ENCODE data around the gene ACP2. TPM values are rescaled to one million over a fixed set of nuclear protein-coding genes. Genes with fewer than 3 reads are reported as not detected.

ACP2 gene
- total RNA-seq, 1 experiment from 2014 or later = 18.7 TPM

DNA sequence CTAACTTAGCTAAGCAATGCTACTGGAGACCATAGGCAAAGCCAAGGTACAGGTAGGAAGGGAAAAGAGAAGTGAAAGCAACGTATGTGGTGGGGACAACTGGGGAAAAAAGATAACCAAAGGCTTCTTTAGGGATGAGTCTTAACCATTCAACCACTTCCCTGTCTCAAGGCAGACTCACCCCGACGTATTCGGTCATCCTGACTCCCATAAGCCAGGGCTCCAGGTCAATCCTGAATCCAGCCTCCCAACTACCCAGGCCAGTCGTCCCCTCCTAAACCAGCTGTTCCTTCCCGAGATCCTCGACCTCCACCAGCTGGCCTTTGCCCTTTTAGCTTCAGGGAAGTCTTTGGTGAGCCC lies 330 bp downstream of the ACP2 start:
- Mint-ChIP-seq H3K9me3 (no peaks in the 10 kb centered on the region), H3K27ac (peak overlapping the region; percentile 100), H3K27me3 (ENCODE audit: low read depth) (no peaks in the 10 kb centered on the region), H3K36me3 (peaks cover 7% of the 10 kb centered on the region), H3K4me3 (peak overlapping the region; percentile 98), H3K4me1 (peaks cover 9% of the 10 kb centered on the region)
- TF ChIP-seq ZNF396 (CRISPR knock-in tag; IDR thresholded peaks at IDR 0.05; ENCODE audit: borderline replicate concordance) = no peak
- no peak for TF ChIP-seq NR3C1 (CRISPR knock-in tag; conservative IDR thresholded peaks at IDR 0.05; ENCODE audit: low read depth)
- TF ChIP-seq FOXP1 (CRISPR knock-in tag; IDR thresholded peaks at IDR 0.05; ENCODE audit: borderline replicate concordance) = no peak
- TF ChIP-seq TP53 (CRISPR knock-in tag; IDR thresholded peaks at IDR 0.05) = no peak
- TF ChIP-seq, protein P1, sequence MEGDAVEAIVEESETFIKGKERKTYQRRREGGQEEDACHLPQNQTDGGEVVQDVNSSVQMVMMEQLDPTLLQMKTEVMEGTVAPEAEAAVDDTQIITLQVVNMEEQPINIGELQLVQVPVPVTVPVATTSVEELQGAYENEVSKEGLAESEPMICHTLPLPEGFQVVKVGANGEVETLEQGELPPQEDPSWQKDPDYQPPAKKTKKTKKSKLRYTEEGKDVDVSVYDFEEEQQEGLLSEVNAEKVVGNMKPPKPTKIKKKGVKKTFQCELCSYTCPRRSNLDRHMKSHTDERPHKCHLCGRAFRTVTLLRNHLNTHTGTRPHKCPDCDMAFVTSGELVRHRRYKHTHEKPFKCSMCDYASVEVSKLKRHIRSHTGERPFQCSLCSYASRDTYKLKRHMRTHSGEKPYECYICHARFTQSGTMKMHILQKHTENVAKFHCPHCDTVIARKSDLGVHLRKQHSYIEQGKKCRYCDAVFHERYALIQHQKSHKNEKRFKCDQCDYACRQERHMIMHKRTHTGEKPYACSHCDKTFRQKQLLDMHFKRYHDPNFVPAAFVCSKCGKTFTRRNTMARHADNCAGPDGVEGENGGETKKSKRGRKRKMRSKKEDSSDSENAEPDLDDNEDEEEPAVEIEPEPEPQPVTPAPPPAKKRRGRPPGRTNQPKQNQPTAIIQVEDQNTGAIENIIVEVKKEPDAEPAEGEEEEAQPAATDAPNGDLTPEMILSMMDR (IDR thresholded peaks at IDR 0.05) = no peak
- ChIA-PET POLR2A (interaction anchor here (1.0 to 2.4 kb wide), 9 partner anchors 9 to 71 kb away, joined by 3 to 44 read pairs (median 4); partner anchors contain the start of genes DDB2, MADD and NR1H3), CTCF (interaction anchor here (0.7 to 4.9 kb wide), 17 partner anchors 11 to 209 kb away, joined by 3 to 120 read pairs (median 6); partner anchors contain the start of genes DDB2 and NR1H3)
- DNase-seq (ENCODE audit: low spot score) = no peak
- ATAC-seq = peak; percentile 43

DNA sequence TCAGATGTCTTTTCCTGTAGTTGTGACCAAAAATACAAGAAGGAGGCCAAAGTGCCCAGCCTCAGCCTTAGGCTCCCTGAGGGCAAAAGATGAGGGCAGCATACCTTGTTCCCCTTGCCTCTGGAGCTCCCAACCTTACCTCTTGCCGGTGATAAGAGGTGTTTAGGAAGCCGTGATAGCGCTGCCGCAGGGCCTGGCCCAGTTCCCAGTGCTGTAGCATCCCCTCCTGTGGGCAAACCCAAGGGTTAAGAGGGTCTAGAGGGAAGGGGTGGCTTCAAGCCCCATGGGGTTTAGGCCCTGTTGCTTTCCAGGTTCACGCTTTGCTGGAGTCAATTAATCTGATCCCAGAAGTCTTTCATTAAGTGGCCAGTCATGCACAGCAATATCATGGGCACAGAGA lies 1.1 kb downstream of the ACP2 start:
- Mint-ChIP-seq H3K4me1 (peaks cover 9% of the 10 kb centered on the region), H3K4me3 (peak overlapping the region; percentile 98), H3K9me3 (no peaks in the 10 kb centered on the region), H3K36me3 (peaks cover 10% of the 10 kb centered on the region), H3K27ac (no peak overlapping the region), H3K27me3 (ENCODE audit: low read depth) (no peaks in the 10 kb centered on the region)
- POLR2A ChIA-PET = interaction anchor here (1.9 to 2.4 kb wide), 3 partner anchors 11 to 33 kb away, joined by 12 to 44 read pairs (median 27); partner anchors contain the start of genes DDB2 and NR1H3
- CTCF ChIA-PET = interaction anchor here (1.7 to 4.9 kb wide), 6 partner anchors 12 to 165 kb away, joined by 6 to 120 read pairs (median 19); partner anchors contain the start of gene NR1H3
- no peak for ATAC-seq
- no peak for TF ChIP-seq NR2C2 (CRISPR knock-in tag; IDR thresholded peaks at IDR 0.05)
- TF ChIP-seq, protein P2, sequence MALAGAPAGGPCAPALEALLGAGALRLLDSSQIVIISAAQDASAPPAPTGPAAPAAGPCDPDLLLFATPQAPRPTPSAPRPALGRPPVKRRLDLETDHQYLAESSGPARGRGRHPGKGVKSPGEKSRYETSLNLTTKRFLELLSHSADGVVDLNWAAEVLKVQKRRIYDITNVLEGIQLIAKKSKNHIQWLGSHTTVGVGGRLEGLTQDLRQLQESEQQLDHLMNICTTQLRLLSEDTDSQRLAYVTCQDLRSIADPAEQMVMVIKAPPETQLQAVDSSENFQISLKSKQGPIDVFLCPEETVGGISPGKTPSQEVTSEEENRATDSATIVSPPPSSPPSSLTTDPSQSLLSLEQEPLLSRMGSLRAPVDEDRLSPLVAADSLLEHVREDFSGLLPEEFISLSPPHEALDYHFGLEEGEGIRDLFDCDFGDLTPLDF (CRISPR knock-in tag; IDR thresholded peaks at IDR 0.05) = no peak
- no peak for TF ChIP-seq NFYB (CRISPR knock-in tag; conservative IDR thresholded peaks at IDR 0.05; ENCODE audit: low read depth)
- TF ChIP-seq FOXK1 (CRISPR knock-in tag; IDR thresholded peaks at IDR 0.05) = no peak
- no peak for TF ChIP-seq ATF1 (CRISPR knock-in tag; IDR thresholded peaks at IDR 0.05)
- no peak for TF ChIP-seq FOXP1 (CRISPR knock-in tag; IDR thresholded peaks at IDR 0.05; ENCODE audit: borderline replicate concordance)
- TF ChIP-seq PRRX2 (CRISPR knock-in tag; IDR thresholded peaks at IDR 0.05) = no peak
- TF ChIP-seq, protein P3, sequence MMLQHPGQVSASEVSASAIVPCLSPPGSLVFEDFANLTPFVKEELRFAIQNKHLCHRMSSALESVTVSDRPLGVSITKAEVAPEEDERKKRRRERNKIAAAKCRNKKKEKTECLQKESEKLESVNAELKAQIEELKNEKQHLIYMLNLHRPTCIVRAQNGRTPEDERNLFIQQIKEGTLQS (CRISPR knock-in tag; conservative IDR thresholded peaks at IDR 0.05) = no peak
- no peak for TF ChIP-seq ZNF423 (CRISPR knock-in tag; IDR thresholded peaks at IDR 0.05)
- TF ChIP-seq, protein P4, sequence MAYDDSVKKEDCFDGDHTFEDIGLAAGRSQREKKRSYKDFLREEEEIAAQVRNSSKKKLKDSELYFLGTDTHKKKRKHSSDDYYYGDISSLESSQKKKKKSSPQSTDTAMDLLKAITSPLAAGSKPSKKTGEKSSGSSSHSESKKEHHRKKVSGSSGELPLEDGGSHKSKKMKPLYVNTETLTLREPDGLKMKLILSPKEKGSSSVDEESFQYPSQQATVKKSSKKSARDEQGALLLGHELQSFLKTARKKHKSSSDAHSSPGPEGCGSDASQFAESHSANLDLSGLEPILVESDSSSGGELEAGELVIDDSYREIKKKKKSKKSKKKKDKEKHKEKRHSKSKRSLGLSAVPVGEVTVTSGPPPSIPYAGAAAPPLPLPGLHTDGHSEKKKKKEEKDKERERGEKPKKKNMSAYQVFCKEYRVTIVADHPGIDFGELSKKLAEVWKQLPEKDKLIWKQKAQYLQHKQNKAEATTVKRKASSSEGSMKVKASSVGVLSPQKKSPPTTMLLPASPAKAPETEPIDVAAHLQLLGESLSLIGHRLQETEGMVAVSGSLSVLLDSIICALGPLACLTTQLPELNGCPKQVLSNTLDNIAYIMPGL (CRISPR knock-in tag; IDR thresholded peaks at IDR 0.05) = no peak
- no peak for TF ChIP-seq SMAD3 (CRISPR knock-in tag; IDR thresholded peaks at IDR 0.05; ENCODE audit: borderline replicate concordance)
- no peak for TF ChIP-seq ZNF263 (CRISPR knock-in tag; IDR thresholded peaks at IDR 0.05; ENCODE audit: low read depth)
- TF ChIP-seq, protein P5, sequence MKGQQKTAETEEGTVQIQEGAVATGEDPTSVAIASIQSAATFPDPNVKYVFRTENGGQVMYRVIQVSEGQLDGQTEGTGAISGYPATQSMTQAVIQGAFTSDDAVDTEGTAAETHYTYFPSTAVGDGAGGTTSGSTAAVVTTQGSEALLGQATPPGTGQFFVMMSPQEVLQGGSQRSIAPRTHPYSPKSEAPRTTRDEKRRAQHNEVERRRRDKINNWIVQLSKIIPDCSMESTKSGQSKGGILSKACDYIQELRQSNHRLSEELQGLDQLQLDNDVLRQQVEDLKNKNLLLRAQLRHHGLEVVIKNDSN (CRISPR knock-in tag; IDR thresholded peaks at IDR 0.05) = no peak
- TF ChIP-seq, protein P6, sequence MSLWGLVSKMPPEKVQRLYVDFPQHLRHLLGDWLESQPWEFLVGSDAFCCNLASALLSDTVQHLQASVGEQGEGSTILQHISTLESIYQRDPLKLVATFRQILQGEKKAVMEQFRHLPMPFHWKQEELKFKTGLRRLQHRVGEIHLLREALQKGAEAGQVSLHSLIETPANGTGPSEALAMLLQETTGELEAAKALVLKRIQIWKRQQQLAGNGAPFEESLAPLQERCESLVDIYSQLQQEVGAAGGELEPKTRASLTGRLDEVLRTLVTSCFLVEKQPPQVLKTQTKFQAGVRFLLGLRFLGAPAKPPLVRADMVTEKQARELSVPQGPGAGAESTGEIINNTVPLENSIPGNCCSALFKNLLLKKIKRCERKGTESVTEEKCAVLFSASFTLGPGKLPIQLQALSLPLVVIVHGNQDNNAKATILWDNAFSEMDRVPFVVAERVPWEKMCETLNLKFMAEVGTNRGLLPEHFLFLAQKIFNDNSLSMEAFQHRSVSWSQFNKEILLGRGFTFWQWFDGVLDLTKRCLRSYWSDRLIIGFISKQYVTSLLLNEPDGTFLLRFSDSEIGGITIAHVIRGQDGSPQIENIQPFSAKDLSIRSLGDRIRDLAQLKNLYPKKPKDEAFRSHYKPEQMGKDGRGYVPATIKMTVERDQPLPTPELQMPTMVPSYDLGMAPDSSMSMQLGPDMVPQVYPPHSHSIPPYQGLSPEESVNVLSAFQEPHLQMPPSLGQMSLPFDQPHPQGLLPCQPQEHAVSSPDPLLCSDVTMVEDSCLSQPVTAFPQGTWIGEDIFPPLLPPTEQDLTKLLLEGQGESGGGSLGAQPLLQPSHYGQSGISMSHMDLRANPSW (CRISPR knock-in tag; conservative IDR thresholded peaks at IDR 0.05; ENCODE audit: low read depth) = no peak
- TF ChIP-seq, protein P7, sequence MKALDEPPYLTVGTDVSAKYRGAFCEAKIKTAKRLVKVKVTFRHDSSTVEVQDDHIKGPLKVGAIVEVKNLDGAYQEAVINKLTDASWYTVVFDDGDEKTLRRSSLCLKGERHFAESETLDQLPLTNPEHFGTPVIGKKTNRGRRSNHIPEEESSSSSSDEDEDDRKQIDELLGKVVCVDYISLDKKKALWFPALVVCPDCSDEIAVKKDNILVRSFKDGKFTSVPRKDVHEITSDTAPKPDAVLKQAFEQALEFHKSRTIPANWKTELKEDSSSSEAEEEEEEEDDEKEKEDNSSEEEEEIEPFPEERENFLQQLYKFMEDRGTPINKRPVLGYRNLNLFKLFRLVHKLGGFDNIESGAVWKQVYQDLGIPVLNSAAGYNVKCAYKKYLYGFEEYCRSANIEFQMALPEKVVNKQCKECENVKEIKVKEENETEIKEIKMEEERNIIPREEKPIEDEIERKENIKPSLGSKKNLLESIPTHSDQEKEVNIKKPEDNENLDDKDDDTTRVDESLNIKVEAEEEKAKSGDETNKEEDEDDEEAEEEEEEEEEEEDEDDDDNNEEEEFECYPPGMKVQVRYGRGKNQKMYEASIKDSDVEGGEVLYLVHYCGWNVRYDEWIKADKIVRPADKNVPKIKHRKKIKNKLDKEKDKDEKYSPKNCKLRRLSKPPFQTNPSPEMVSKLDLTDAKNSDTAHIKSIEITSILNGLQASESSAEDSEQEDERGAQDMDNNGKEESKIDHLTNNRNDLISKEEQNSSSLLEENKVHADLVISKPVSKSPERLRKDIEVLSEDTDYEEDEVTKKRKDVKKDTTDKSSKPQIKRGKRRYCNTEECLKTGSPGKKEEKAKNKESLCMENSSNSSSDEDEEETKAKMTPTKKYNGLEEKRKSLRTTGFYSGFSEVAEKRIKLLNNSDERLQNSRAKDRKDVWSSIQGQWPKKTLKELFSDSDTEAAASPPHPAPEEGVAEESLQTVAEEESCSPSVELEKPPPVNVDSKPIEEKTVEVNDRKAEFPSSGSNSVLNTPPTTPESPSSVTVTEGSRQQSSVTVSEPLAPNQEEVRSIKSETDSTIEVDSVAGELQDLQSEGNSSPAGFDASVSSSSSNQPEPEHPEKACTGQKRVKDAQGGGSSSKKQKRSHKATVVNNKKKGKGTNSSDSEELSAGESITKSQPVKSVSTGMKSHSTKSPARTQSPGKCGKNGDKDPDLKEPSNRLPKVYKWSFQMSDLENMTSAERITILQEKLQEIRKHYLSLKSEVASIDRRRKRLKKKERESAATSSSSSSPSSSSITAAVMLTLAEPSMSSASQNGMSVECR (CRISPR knock-in tag; IDR thresholded peaks at IDR 0.05; ENCODE audit: borderline replicate concordance) = no peak
- no peak for TF ChIP-seq FOXJ3 (CRISPR knock-in tag; IDR thresholded peaks at IDR 0.05; ENCODE audit: borderline replicate concordance)
- no peak for TF ChIP-seq TP53 (CRISPR knock-in tag; IDR thresholded peaks at IDR 0.05)
- no peak for TF ChIP-seq ELF4 (CRISPR knock-in tag; IDR thresholded peaks at IDR 0.05; ENCODE audit: low read depth)
- TF ChIP-seq SOX15 (CRISPR knock-in tag; IDR thresholded peaks at IDR 0.05) = no peak
- DNase-seq (ENCODE audit: low spot score) = no peak
